ENCODE measurements around the gene SDHAF4. TPM values are rescaled to one million over a fixed set of nuclear protein-coding genes. Genes with fewer than 3 reads are reported as not detected.
A peak's percentile ranks its signal among the peaks of the same experiment; 100 is the strongest.

SDHAF4 gene
- total RNA-seq, 2 experiments from 2014 or later: 17.9 to 18.9 TPM

DNA sequence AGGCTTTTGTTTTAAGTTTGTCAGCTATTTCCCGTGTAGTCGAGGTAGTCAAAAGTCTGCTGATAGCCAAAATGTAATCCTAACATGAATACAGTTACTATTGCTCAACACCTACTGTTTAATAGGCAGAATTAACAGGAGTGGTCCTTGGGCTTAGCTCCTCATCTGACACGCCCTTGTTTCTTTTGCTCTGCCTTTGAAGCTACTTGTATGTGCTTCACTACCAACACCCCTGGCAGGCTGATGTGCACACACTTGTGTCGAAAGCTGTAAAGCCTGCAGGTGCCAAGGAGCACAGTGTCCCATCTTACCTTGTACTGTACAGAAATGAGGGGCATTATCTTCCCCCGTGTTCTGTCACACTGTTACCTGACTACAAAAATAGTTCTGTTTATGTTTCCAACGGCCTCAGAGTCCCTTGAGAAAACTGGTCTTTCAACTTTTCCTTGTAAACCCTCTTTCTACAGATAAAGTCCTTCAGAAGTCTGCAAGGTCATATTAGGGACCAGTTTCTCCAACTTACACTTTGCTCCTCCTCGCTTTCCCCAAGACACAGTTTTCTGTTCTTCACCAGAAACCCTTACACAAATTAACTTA lies 9.3 kb downstream of the SDHAF4 start:
- H3K36me3 Mint-ChIP-seq (ENCODE audit: low read depth): peaks cover 9% of the 10 kb centered on the region
- TF ChIP-seq, protein P1, sequence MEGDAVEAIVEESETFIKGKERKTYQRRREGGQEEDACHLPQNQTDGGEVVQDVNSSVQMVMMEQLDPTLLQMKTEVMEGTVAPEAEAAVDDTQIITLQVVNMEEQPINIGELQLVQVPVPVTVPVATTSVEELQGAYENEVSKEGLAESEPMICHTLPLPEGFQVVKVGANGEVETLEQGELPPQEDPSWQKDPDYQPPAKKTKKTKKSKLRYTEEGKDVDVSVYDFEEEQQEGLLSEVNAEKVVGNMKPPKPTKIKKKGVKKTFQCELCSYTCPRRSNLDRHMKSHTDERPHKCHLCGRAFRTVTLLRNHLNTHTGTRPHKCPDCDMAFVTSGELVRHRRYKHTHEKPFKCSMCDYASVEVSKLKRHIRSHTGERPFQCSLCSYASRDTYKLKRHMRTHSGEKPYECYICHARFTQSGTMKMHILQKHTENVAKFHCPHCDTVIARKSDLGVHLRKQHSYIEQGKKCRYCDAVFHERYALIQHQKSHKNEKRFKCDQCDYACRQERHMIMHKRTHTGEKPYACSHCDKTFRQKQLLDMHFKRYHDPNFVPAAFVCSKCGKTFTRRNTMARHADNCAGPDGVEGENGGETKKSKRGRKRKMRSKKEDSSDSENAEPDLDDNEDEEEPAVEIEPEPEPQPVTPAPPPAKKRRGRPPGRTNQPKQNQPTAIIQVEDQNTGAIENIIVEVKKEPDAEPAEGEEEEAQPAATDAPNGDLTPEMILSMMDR (IDR thresholded peaks at IDR 0.05): no peak
- no peaks in the 10 kb centered on the region for H3K4me1 Mint-ChIP-seq (ENCODE audit: low read depth)
- H3K27me3 Mint-ChIP-seq: no peaks in the 10 kb centered on the region
- no peak for DNase-seq
- H3K27ac Mint-ChIP-seq: no peak overlapping the region
- no peak overlapping the region for H3K4me3 Mint-ChIP-seq
- CTCF ChIA-PET: interaction anchor here (1.1 to 1.4 kb wide), 2 partner anchors 29 to 309 kb away, joined by 3 to 5 read pairs; no protein-coding TSS in a partner anchor
- H3K9me3 Mint-ChIP-seq: no peaks in the 10 kb centered on the region
- ATAC-seq: no peak
- intact Hi-C loops (cut with micrococcal nuclease): no loop called here
- POLR2A ChIA-PET: interaction anchor here (0.6 to 1.1 kb wide), 3 partner anchors 91 to 163 kb away, joined by 3 read pairs; partner anchors contain the start of gene FAM135A

DNA sequence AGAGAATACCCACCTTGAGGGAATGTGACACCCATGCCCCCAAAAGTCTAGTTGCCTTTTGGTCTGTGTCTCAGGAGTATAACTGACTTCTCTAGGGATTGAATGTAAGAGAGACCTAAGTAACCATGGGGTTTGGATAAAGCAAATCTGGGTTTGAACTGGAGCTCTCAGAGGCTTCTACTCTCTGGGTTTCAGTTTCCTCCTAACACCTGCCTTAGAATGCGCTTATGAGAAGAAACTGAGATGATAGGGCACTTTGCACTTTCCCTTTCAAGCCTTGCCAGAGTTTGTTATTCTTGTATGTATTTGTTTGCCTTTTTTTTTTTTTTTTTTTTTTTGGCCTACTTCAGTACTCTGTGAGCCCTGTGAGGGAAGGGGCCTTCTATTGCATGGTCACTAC lies 19.4 kb downstream of the SDHAF4 start:
- H3K4me1 Mint-ChIP-seq (ENCODE audit: low read depth): peaks cover 3% of the 10 kb centered on the region
- no peaks in the 10 kb centered on the region for H3K9me3 Mint-ChIP-seq
- peaks cover 25% of the 10 kb centered on the region for H3K36me3 Mint-ChIP-seq (ENCODE audit: low read depth)
- no peak overlapping the region for H3K4me3 Mint-ChIP-seq
- ChIA-PET CTCF (no interaction called here), POLR2A (no interaction called here)
- intact Hi-C loops (cut with micrococcal nuclease): no loop called here
- no peaks in the 10 kb centered on the region for H3K27me3 Mint-ChIP-seq
- H3K27ac Mint-ChIP-seq: peak overlapping the region; percentile 13
- TF ChIP-seq, protein P1 (IDR thresholded peaks at IDR 0.05): no peak
- DNase-seq: no peak
- ATAC-seq: peak; percentile 17

DNA sequence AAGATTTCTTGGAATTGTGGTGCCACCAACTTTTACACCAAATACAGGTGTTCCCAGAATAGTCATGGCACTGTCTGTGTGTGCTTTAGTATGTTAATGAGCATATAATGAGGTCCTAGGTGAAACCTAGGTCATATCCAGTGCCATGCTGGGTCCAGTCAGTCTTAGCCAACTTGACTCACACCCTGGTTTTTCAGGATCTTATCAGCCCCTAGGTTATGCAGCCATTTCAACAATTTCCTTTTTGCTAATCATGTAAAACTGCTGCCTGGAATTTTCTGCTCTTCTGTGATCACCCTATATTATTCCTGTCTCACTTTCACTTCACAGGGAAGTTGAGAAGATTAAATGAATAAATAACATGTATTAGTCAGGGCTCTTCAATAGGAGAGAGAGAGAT lies 23.7 kb downstream of the SDHAF4 start:
- POLR2A ChIA-PET: no interaction called here
- ATAC-seq: no peak
- no peaks in the 10 kb centered on the region for H3K9me3 Mint-ChIP-seq
- intact Hi-C loops (cut with micrococcal nuclease): no loop called here
- peaks cover 15% of the 10 kb centered on the region for H3K36me3 Mint-ChIP-seq (ENCODE audit: low read depth)
- H3K4me3 Mint-ChIP-seq: no peak overlapping the region
- TF ChIP-seq, protein P1 (IDR thresholded peaks at IDR 0.05): no peak
- no peak for DNase-seq
- CTCF ChIA-PET: no interaction called here
- no peaks in the 10 kb centered on the region for H3K27me3 Mint-ChIP-seq
- peaks cover 3% of the 10 kb centered on the region for H3K4me1 Mint-ChIP-seq (ENCODE audit: low read depth)
- no peak overlapping the region for H3K27ac Mint-ChIP-seq

DNA sequence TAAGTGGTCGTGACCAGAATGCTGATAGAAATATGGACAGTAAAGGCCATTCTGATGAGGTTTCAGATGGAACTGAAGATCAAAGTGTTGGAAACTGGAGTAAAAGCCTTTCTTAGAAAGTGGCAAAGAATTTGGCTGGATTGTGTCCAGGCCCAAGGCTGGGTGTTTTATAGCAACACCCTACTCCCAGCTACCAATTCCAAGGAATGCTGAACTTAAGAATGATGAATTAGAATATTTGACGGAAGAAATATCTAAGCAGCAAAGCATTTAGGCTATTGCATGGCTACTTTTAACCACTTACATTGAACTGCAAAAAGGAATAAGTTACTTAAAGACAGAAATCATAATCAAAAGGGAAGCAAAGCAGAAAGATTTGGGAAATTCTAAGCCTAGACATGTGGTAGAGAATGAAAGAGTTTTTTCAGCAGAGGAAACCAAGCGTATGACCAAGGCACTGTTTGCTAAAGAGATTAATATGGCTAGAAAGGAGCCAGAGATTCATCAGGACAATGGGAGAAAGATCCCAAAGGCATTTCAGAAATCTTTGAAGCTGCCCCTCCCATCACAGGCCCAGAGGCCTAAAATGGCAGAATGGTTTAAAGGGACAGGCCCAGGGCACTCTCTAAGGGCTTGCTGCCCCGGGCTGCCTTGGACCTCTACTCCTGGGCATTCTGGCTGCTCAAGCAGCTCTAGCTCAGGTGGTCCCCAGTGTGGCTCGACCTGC lies 25.8 kb downstream of the SDHAF4 start:
- ATAC-seq (no peak), DNase-seq (no peak)
- Mint-ChIP-seq H3K9me3 (no peaks in the 10 kb centered on the region), H3K4me1 (ENCODE audit: low read depth) (no peaks in the 10 kb centered on the region), H3K36me3 (ENCODE audit: low read depth) (peaks cover 14% of the 10 kb centered on the region), H3K27me3 (no peaks in the 10 kb centered on the region), H3K4me3 (no peak overlapping the region), H3K27ac (no peak overlapping the region)
- ChIA-PET POLR2A (interaction anchor here (0.6 kb wide), 1 partner anchor 580 kb away, joined by 4 read pairs; no protein-coding TSS in a partner anchor), CTCF (no interaction called here)
- intact Hi-C loops (cut with micrococcal nuclease): no loop called here
- TF ChIP-seq, protein P1 (IDR thresholded peaks at IDR 0.05): no peak

DNA sequence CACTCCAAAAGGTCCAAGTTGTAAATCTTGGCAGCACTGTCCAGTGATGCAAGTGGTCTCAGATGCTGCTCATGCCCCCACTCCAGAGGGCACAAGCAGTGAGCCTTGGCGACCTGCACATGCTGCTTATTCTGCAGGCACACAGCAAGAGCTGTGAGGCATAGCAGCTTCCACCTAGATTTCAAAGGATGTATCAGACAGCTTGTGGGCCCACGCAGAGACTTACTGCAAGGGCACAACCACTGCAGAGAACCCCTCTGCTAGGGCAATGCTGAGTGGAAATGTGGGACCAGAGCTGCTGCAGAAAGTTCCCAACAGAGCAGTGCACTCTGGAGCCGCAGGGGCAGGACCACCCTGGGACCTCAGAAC lies 26.4 kb downstream of the SDHAF4 start:
- ChIA-PET POLR2A (interaction anchor here (0.6 kb wide), 2 partner anchors 12 to 580 kb away, joined by 4 read pairs; no protein-coding TSS in a partner anchor), CTCF (no interaction called here)
- DNase-seq (no peak), ATAC-seq (no peak)
- Mint-ChIP-seq H3K36me3 (ENCODE audit: low read depth) (peaks cover 12% of the 10 kb centered on the region), H3K27me3 (no peaks in the 10 kb centered on the region), H3K4me1 (ENCODE audit: low read depth) (no peaks in the 10 kb centered on the region), H3K4me3 (no peak overlapping the region), H3K27ac (no peak overlapping the region), H3K9me3 (no peaks in the 10 kb centered on the region)
- TF ChIP-seq, protein P1 (IDR thresholded peaks at IDR 0.05): no peak
- intact Hi-C loops (cut with micrococcal nuclease): no loop called here

All from activated CD8-positive, alpha-beta T cell treated with anti-CD3 and anti-CD28 coated beads for 36 hours (primary cell).